Osteocyte (in vitro differentiated cells): ENCODE results near the gene ZBTB40. TPM values are rescaled to one million over a fixed set of nuclear protein-coding genes. Genes with fewer than 3 reads are reported as not detected.

Source experiments
- DNase-seq: peaks from one replicate; pipeline ENCODE4 v3.0.0; 2021; ENCODE audit warnings: mixed read lengths; ENCODE audit not compliant: unreplicated experiment; ENCODE audit errors: extremely low spot score
- H3K27ac Mint-ChIP-seq: one replicate; pipeline ENCODE4 v1.8.0; 2021; ENCODE audit warnings: mild to moderate bottlenecking, mixed read lengths; ENCODE audit not compliant: unreplicated experiment
- H3K27me3 Mint-ChIP-seq: one replicate; pipeline ENCODE4 v1.8.0; 2021; ENCODE audit warnings: mixed read lengths; ENCODE audit not compliant: unreplicated experiment
- H3K36me3 Mint-ChIP-seq: one replicate; pipeline ENCODE4 v1.8.0; 2021; ENCODE audit warnings: mixed read lengths; ENCODE audit not compliant: unreplicated experiment
- H3K4me1 Mint-ChIP-seq: one replicate; pipeline ENCODE4 v1.8.0; 2021; ENCODE audit warnings: mixed read lengths; ENCODE audit not compliant: unreplicated experiment
- H3K4me3 Mint-ChIP-seq: one replicate; pipeline ENCODE4 v1.8.0; 2021; ENCODE audit warnings: mild to moderate bottlenecking, moderate library complexity, mixed read lengths; ENCODE audit not compliant: unreplicated experiment
- H3K9me3 Mint-ChIP-seq: one replicate; pipeline ENCODE4 v1.8.0; 2021; ENCODE audit warnings: mixed read lengths; ENCODE audit not compliant: unreplicated experiment
- total RNA-seq: library from RNA; stranded (reverse); gene quantifications from 2 replicates; pipeline ENCODE4 v1.2.1, GENCODE V29; 2021
- TF ChIP-seq, protein P1 (sequence below): fragments of 200-600 bp; sonication (generic); IDR thresholded peaks from 2 replicates; pipeline ENCODE4 v1.5.0; 2021; ENCODE audit warnings: antibody characterized with exemption, mild to moderate bottlenecking, moderate library complexity

ZBTB40 gene
- total RNA-seq, 1 donor from 2014 or later = 23.6 TPM

GRCh38 chr1:22431965-22432364 lies 19.7 kb upstream of the ZBTB40 start:
- H3K27me3 Mint-ChIP-seq = peaks cover 23% of the 10 kb centered on the region
- no peaks in the 10 kb centered on the region for H3K9me3 Mint-ChIP-seq
- TF ChIP-seq, protein P1, sequence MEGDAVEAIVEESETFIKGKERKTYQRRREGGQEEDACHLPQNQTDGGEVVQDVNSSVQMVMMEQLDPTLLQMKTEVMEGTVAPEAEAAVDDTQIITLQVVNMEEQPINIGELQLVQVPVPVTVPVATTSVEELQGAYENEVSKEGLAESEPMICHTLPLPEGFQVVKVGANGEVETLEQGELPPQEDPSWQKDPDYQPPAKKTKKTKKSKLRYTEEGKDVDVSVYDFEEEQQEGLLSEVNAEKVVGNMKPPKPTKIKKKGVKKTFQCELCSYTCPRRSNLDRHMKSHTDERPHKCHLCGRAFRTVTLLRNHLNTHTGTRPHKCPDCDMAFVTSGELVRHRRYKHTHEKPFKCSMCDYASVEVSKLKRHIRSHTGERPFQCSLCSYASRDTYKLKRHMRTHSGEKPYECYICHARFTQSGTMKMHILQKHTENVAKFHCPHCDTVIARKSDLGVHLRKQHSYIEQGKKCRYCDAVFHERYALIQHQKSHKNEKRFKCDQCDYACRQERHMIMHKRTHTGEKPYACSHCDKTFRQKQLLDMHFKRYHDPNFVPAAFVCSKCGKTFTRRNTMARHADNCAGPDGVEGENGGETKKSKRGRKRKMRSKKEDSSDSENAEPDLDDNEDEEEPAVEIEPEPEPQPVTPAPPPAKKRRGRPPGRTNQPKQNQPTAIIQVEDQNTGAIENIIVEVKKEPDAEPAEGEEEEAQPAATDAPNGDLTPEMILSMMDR = no peak
- DNase-seq = no peak
- H3K4me3 Mint-ChIP-seq = no peak overlapping the region
- no peak overlapping the region for H3K27ac Mint-ChIP-seq
- no peaks in the 10 kb centered on the region for H3K36me3 Mint-ChIP-seq
- peaks cover 18% of the 10 kb centered on the region for H3K4me1 Mint-ChIP-seq

DNA sequence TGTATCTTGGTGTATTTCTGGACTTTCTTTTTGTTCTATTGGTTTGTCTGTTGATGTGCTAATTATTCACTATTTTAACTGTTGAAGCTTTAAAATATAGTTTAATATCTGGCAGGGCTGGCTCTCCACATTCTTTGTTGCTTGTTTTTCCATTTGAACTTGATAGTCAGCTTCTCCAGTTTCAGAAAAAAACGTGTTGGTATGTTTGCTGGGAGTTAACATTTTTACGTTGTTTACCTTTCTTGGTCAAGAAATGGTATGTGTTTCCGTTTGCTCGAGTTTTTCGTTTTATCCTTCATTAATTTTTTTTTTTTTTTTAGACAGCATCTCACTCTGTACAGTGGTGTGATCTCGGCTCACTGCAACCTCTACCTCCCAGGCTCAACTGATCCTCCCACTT lies 16.9 kb upstream of the ZBTB40 start:
- no peak for DNase-seq
- H3K4me3 Mint-ChIP-seq = no peak overlapping the region
- H3K27ac Mint-ChIP-seq = peak overlapping the region; percentile 24
- peaks cover 23% of the 10 kb centered on the region for H3K27me3 Mint-ChIP-seq
- H3K36me3 Mint-ChIP-seq = peaks cover 2% of the 10 kb centered on the region
- peaks cover 18% of the 10 kb centered on the region for H3K4me1 Mint-ChIP-seq
- H3K9me3 Mint-ChIP-seq = peaks cover 6% of the 10 kb centered on the region
- TF ChIP-seq, protein P1 = no peak

DNA sequence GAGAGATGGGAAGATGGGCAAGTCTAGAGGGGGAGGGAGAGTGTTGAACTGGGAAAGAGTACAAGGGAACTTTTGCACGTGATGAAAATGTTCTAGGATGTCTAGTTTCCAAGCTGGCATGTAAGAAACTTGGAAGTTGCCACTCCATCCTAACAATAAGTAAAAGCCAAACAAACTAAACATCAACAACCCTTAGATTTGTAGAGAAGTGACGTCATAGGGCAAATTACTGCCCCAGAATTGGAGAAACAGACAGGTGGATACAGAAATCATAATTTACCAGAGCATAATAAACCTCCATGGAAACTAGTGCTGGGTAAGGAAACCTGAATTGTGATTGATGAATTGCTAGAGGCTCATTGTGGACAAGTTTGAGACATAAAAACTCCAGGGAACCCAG lies 14.7 kb upstream of the ZBTB40 start:
- H3K27me3 Mint-ChIP-seq = peaks cover 16% of the 10 kb centered on the region
- no peak for DNase-seq
- H3K9me3 Mint-ChIP-seq = peaks cover 24% of the 10 kb centered on the region

GRCh38 chr1:22437573-22437972 lies 14.1 kb upstream of the ZBTB40 start:
- TF ChIP-seq, protein P1 = no peak
- Mint-ChIP-seq H3K36me3 (peaks cover 7% of the 10 kb centered on the region), H3K27me3 (peaks cover 13% of the 10 kb centered on the region), H3K9me3 (peaks cover 26% of the 10 kb centered on the region), H3K4me3 (no peak overlapping the region), H3K4me1 (peaks cover 24% of the 10 kb centered on the region), H3K27ac (no peak overlapping the region)
- no peak for DNase-seq

More for the DNA sequence above, 14.7 kb upstream of the ZBTB40 start:
- Mint-ChIP-seq H3K36me3 (peaks cover 5% of the 10 kb centered on the region), H3K27ac (no peak overlapping the region), H3K4me1 (peaks cover 18% of the 10 kb centered on the region), H3K4me3 (no peak overlapping the region)
- TF ChIP-seq, protein P1 = no peak

DNA sequence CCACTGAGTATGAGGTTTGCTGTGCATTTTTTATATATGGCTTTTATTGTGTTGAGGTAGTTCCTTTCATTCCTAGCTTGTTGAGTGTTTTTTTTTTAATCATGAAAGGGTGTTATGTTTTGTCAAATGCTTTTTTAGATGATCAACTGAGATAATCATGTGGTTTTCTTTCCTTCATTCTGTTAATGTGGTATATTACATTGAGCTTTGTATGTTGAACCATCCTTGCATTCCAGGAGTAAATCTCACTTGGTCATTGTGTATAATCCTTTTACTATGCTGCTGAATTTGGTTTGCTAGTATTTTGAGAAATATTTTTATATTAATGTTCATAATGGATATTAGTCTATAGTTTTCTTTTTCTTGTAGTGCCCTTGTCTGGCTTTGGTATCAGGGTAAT lies 11.1 kb upstream of the ZBTB40 start:
- H3K9me3 Mint-ChIP-seq = peaks cover 26% of the 10 kb centered on the region
- no peaks in the 10 kb centered on the region for H3K27me3 Mint-ChIP-seq
- H3K36me3 Mint-ChIP-seq = peaks cover 7% of the 10 kb centered on the region
- peaks cover 23% of the 10 kb centered on the region for H3K4me1 Mint-ChIP-seq
- H3K4me3 Mint-ChIP-seq = no peak overlapping the region
- no peak for DNase-seq
- TF ChIP-seq, protein P1 = no peak
- no peak overlapping the region for H3K27ac Mint-ChIP-seq
